GM18511 (cell line): Measurements from ENCODE around the gene ECE2.
A peak's percentile ranks its signal among the peaks of the same experiment; 100 is the strongest.
"Not testable (repeated sequence)": the region's sequence is repeated elsewhere in the genome, so short reads cannot be mapped to it uniquely, and the experiment has no call there.

Experiments
- ATAC-seq: cut with Tn5 transposase; IDR thresholded peaks from one replicate; pipeline ENCODE4 v1.9.1; 2021; ENCODE audit warnings: mild to moderate bottlenecking, moderate library complexity; ENCODE audit not compliant: unreplicated experiment

ECE2 gene

DNA sequence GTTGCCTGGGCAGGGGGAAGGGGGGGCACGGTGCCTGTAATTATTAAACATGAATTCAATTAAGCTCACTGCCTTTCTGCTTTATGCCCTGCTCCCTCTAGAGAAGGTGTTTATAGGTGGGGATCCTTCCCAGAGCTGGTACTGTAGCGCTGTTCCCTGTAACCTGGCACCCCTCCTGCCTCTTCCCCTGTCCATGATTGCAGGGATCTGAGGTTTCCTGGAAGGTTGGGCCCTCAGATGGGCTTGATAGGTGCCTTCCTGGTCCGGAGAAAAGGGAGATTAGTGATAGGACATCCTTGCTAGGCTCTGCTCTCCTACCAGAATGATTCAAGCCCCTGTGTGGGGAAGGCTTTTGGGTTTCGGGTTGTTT, 59.5 kb downstream of the ECE2 start:
- ATAC-seq = peak; percentile 7

DNA sequence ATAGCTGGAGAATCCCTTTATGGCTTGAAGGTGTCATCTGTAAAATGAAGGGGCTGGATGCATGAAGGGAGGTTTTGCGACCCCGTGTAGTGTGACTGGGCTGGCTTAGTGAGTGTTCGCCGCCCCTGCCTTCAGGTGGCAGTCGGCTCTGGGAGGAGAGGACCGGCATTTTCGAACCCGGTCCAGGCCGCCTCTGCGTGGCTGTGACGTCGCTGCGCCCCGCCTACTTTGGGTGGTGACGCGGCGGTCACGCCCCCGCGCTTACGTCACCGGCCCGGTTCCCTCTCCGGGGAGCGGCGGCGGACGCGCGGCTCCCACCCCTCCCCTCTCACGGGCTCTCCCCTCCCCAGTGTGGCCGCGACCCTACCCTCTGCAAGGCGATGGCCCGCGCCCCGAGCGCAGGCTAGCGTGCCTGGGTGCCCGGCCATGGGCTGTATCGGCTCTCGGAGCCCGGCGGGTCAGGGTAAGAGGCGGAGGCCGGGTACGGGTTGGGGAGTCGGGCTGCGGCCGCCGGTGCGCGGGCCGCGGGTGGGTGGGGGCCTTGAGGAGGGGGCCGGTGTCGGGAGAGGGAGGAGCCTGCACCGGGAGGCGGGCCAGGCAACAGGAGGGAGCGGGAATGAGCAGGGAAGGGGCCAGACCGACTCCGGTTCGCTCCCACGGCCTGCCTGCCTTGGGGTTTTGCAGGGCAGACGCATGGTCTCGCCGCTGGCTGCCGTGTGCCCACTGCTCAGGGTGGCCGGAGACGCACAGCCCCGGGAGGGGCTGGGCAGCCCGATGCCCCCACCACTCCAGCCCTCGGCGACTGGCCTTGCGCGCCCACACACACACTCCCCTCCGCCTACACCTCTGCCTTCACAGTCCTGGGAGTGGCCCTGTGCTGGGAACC, 60.1 kb downstream of the ECE2 start:
- ATAC-seq = peak; percentile 84

DNA sequence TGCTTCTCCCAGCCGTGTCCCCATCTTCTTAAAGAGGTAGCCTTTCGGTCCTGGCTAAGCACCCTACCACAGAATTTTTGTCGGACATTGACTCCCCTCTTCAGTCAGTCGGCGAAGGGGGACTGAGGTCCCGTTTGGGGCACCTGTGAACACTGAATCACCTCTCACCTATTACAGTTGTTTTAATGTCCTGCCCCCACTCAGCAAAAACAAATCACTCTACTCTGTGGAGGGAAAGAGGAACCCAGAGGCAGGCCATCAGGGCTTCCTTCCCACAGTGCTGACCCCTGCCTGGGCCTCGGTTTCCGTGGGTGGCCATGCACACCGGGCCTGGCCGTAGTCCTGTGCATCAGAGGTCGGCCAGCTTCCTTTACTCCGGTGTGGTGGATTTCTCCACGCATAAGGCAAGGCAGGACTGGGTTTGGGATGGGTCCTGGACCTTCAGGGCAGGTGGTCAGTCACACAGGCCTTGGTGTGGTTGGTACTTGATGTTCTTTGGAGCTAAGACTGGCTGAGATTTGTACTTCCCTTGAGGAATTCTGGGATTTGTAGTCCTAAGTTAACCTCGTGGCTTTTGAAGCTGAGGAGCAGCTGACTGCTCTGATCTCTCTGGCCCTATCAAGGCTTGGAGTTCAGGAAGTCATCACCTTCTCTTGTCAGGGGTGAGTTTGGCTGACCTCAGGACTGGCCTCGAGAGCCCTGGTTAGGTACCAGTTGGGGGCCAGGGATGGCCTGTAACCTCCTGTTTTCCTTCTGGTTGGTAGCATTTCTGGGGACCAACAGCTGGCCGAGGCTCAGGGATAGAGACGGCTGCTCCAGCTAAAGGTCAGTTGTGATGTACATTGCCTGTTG, 61.0 kb downstream of the ECE2 start:
- no peak for ATAC-seq

DNA sequence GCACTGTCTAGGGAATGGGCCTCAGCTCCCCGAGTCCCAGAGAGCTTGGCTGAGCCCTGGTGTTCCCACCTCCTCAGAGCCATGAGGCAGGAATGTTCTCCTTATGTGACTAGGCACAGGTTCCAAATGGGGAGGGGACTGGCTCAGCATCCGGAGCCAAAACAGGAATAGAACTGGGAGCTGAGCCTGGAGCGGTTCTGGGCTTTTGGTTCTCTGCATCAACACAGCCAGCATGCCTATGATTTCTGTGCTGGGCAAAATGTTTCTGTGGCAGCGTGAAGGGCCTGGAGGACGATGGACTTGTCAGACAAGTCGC, 61.5 kb downstream of the ECE2 start, which contains the start of gene FAM131A:
TSS of gene FAM131A (plus strand) at position 202 of the 316 bp plus-strand sequence. CDS start at position 233, 31 bp downstream.
- ATAC-seq = no peak

DNA sequence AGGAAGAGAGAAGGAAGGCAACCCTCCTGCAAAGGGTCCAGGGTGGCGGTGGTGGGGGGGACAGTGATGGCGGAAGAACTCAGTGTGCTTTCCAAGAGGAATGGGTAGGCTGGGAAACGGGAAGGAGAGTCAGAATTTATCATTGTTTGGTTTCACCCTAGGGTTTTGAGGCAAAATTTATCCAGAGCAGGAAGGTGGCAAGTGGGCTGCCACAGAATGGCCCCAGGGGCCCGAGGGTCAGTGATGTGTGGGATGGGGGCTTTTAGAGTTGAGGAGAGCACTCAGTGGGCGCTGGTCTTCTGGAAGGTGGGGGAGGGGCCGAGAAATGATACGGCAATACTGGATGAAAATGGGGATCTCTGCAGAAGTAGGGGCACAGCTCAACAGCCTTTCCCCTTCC, 62.2 kb downstream of the ECE2 start:
- no peak for ATAC-seq

DNA sequence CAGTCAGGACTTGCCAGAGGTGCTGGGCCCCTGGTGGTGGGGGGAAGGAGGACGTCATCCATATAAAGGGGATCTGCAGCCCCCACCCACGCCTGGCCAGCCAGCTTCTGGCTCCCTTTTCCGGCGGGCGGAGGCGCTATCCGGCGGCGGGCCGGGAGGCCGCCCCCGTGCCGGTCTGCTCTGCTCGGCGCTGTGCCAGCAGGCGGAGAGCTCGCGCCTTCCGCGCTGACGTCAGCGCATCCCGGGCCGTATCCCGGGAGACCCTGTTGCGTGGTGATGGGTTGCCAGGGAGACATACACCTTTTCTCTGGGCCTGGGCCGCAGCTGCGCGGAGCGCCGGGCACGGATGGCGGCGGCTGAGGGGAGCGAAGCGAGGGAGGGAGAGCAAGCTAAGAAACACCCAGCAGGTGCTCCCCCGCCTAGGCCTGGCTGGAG, 62.7 kb downstream of the ECE2 start:
- no peak for ATAC-seq

DNA sequence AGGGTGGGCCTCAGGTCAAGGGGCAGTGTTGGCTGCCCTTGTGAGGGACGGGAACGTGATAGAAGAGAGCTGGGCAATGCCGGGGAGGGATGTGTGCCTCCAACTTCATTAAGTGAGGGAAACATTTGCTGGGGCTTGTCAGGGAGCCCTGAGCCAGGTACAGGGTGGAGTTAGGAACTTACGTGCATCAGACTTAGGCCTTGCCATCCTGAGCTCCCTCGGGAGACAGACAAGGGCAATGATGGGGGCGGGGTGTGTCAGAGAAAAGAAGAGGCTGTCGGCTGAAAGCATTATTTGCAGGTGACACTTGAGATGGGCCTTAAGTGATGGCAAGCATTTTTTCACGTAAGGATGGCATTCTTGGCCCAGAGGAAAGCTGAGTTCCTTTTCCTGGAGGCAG, 63.2 kb downstream of the ECE2 start:
- no peak for ATAC-seq

DNA sequence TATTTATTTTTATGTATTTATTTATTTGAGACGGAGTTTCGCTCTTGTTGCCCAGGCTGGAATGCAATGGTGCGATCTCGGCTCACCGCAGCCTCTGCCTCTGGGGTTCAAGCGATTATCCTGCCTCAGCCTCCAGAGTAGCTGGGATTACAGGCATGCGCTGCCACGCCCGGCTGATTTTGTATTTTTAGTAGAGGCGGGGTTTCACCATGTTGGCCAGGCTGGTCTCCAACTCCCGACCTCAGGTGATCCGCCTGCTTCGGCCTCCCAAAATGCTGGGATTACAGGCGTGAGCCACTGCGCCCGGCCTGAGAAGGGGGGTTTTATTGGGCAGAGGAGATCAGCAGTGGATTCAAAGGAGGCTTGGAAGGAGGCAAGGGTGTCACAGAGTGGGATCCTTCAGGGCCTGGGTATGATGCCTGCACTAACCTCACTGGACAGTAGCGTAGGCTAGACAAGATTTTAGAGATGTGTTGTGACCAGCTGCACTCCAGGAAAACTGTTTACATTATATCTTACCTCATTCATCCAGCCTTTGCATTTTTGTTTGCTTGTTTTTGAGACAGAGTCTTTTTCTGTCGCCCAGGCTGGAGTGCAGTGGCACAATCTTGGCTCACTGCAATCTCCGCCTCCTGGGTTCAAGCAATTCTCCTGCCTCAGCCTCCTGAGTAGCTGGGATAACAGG, 63.8 kb downstream of the ECE2 start:
- not testable (repeated sequence) for ATAC-seq

DNA sequence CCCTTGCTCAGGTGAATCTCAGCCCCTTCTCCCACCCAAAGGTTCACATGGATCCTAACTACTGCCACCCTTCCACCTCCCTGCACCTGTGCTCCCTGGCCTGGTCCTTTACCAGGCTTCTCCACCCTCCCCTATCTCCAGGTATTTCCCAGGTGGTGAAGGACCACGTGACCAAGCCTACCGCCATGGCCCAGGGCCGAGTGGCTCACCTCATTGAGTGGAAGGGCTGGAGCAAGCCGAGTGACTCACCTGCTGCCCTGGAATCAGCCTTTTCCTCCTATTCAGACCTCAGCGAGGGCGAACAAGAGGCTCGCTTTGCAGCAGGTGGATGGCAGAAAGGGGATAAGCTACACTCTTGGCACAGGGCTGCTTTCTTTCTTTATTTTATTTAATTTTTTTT, 66.1 kb downstream of the ECE2 start:
- ATAC-seq = no peak
